WTC11 (cell line): Measurements from ENCODE around the gene RSPO3. TPM values are rescaled to one million over a fixed set of nuclear protein-coding genes. Genes with fewer than 3 reads are reported as not detected.

Source experiments
- ATAC-seq: fragments of 200-7000 bp; cut with Tn5 transposase; 2 replicates; pipeline ENCODE4 v1.10.0; 2021; ENCODE audit warnings: mild to moderate bottlenecking, moderate library complexity
- CTCF ChIA-PET: fragments of 300-600 bp; sonication (Branson Sonifier 250); formaldehyde crosslinking; loops from one replicate; lab custom pipeline; 2021; ENCODE audit warnings: antibody characterized with exemption; lab: Charles Lee
- POLR2A ChIA-PET: fragments of 350-600 bp; sonication (Branson Sonifier 250); formaldehyde crosslinking; loops from one replicate; lab custom pipeline; 2021; ENCODE audit warnings: antibody characterized with exemption; lab: Charles Lee
- DNase-seq: peaks from one replicate; pipeline ENCODE4 v3.0.0; 2021; ENCODE audit warnings: low spot score
- H3K27ac Mint-ChIP-seq: 2 replicates; pipeline ENCODE4 v1.8.0; 2021; ENCODE audit warnings: mixed read lengths
- H3K27me3 Mint-ChIP-seq: 2 replicates; pipeline ENCODE4 v1.8.0; 2021; ENCODE audit warnings: low read depth, mild to moderate bottlenecking, moderate library complexity, mixed read lengths
- H3K36me3 Mint-ChIP-seq: 2 replicates; pipeline ENCODE4 v1.8.0; 2021; ENCODE audit warnings: mixed read lengths
- H3K4me1 Mint-ChIP-seq: 2 replicates; pipeline ENCODE4 v1.8.0; 2022; ENCODE audit warnings: mixed read lengths
- H3K4me3 Mint-ChIP-seq: 2 replicates; pipeline ENCODE4 v1.8.0; 2021; ENCODE audit warnings: mild to moderate bottlenecking, moderate library complexity, mixed read lengths
- H3K9me3 Mint-ChIP-seq: 2 replicates; pipeline ENCODE4 v1.8.0; 2021; ENCODE audit warnings: mixed read lengths
- ATF3 ChIP-seq: sonication (generic); formaldehyde crosslinking; conservative IDR thresholded peaks from 2 replicates; pipeline ENCODE4 v1.8.1; 2022; ENCODE audit warnings: mild to moderate bottlenecking, missing genetic modification reagents
- CREB1 ChIP-seq: sonication (generic); formaldehyde crosslinking; IDR thresholded peaks from 2 replicates; pipeline ENCODE4 v1.8.0; 2023; ENCODE audit warnings: mild to moderate bottlenecking, missing genetic modification reagents
- CTCF ChIP-seq: fragments of 200-600 bp; IDR thresholded peaks from 2 replicates; pipeline ENCODE4 v1.8.0; 2022; ENCODE audit warnings: antibody characterized with exemption
- E2F1 ChIP-seq: sonication (generic); formaldehyde crosslinking; IDR thresholded peaks from 2 replicates; pipeline ENCODE4 v1.8.0; 2022; ENCODE audit warnings: mild to moderate bottlenecking, missing genetic modification reagents
- EMX1 ChIP-seq: fragments of 250-450 bp; sonication (Bioruptor Pico); IDR thresholded peaks from 2 replicates; pipeline ENCODE4 v1.8.0; 2021; ENCODE audit warnings: mild to moderate bottlenecking
- ERG ChIP-seq: fragments of 250-450 bp; sonication (Bioruptor Pico); IDR thresholded peaks from 2 replicates; pipeline ENCODE4 v1.8.0; 2021; ENCODE audit warnings: mild to moderate bottlenecking
- FOXJ3 ChIP-seq: sonication (generic); formaldehyde crosslinking; IDR thresholded peaks from 2 replicates; pipeline ENCODE4 v1.9.0; 2021; ENCODE audit warnings: missing genetic modification reagents, mild to moderate bottlenecking, borderline replicate concordance
- FOXK1 ChIP-seq: sonication (generic); formaldehyde crosslinking; IDR thresholded peaks from 2 replicates; pipeline ENCODE4 v1.8.0; 2022; ENCODE audit warnings: mild to moderate bottlenecking, moderate library complexity, missing genetic modification reagents
- FOXP1 ChIP-seq: sonication (generic); formaldehyde crosslinking; IDR thresholded peaks from 2 replicates; pipeline ENCODE4 v1.8.0; 2022; ENCODE audit warnings: missing genetic modification reagents, mild to moderate bottlenecking, moderate library complexity, borderline replicate concordance
- GABPB1 ChIP-seq: sonication (generic); formaldehyde crosslinking; IDR thresholded peaks from 2 replicates; pipeline ENCODE4 v1.8.1; 2023; ENCODE audit warnings: mild to moderate bottlenecking, missing genetic modification reagents
- GTF2I ChIP-seq: fragments of 250-450 bp; sonication (Bioruptor Pico); conservative IDR thresholded peaks from 2 replicates; pipeline ENCODE4 v1.4.0; 2021; ENCODE audit warnings: mild to moderate bottlenecking
- IRF2 ChIP-seq: sonication (generic); formaldehyde crosslinking; IDR thresholded peaks from 2 replicates; pipeline ENCODE4 v1.8.0; 2022; ENCODE audit warnings: low read depth, missing genetic modification reagents, borderline replicate concordance
- JUN ChIP-seq: sonication (generic); formaldehyde crosslinking; IDR thresholded peaks from 2 replicates; pipeline ENCODE4 v1.8.0; 2023; ENCODE audit warnings: mild to moderate bottlenecking, missing genetic modification reagents
- MLX ChIP-seq: sonication (generic); formaldehyde crosslinking; IDR thresholded peaks from 2 replicates; pipeline ENCODE4 v1.8.1; 2023; ENCODE audit warnings: mild to moderate bottlenecking, missing genetic modification reagents, moderate library complexity
- MXD4 ChIP-seq: fragments of 250-450 bp; sonication (Bioruptor Pico); IDR thresholded peaks from 2 replicates; pipeline ENCODE4 v1.8.0; 2021; ENCODE audit warnings: mild to moderate bottlenecking, moderate library complexity, borderline replicate concordance
- NFYB ChIP-seq: sonication (generic); formaldehyde crosslinking; conservative IDR thresholded peaks from 2 replicates; pipeline ENCODE4 v1.8.0; 2022; ENCODE audit warnings: low read depth, missing genetic modification reagents
- NR2C2 ChIP-seq: sonication (generic); formaldehyde crosslinking; IDR thresholded peaks from 2 replicates; pipeline ENCODE4 v1.8.0; 2022; ENCODE audit warnings: mild to moderate bottlenecking, missing genetic modification reagents
- NR3C1 ChIP-seq: sonication (generic); formaldehyde crosslinking; conservative IDR thresholded peaks from 2 replicates; pipeline ENCODE4 v1.8.1; 2023; ENCODE audit warnings: low read depth, mild to moderate bottlenecking, missing genetic modification reagents
- PRRX2 ChIP-seq: fragments of 250-450 bp; sonication (Bioruptor Pico); IDR thresholded peaks from 2 replicates; pipeline ENCODE4 v1.8.0; 2021; ENCODE audit warnings: mild to moderate bottlenecking
- RORB ChIP-seq: fragments of 250-450 bp; sonication (Bioruptor Pico); IDR thresholded peaks from 2 replicates; pipeline ENCODE4 v1.9.0; 2021; ENCODE audit warnings: mild to moderate bottlenecking
- SOX15 ChIP-seq: fragments of 250-450 bp; sonication (Bioruptor Pico); IDR thresholded peaks from 2 replicates; pipeline ENCODE4 v1.9.0; 2021; ENCODE audit warnings: mild to moderate bottlenecking
- TEAD4 ChIP-seq: sonication (generic); formaldehyde crosslinking; IDR thresholded peaks from 2 replicates; pipeline ENCODE4 v1.8.0; 2022; ENCODE audit warnings: mild to moderate bottlenecking, missing genetic modification reagents
- TP53 ChIP-seq: sonication (generic); formaldehyde crosslinking; IDR thresholded peaks from 2 replicates; pipeline ENCODE4 v1.8.1; 2023; ENCODE audit warnings: mild to moderate bottlenecking, missing genetic modification reagents
- ZNF121 ChIP-seq: sonication (generic); formaldehyde crosslinking; IDR thresholded peaks from 2 replicates; pipeline ENCODE4 v1.8.0; 2023; ENCODE audit warnings: missing genetic modification reagents
- ZNF317 ChIP-seq: sonication (generic); formaldehyde crosslinking; IDR thresholded peaks from 2 replicates; pipeline ENCODE4 v1.8.1; 2023; ENCODE audit warnings: low read depth, mild to moderate bottlenecking, moderate library complexity, missing genetic modification reagents, borderline replicate concordance
- ZNF396 ChIP-seq: fragments of 250-450 bp; sonication (Bioruptor Pico); IDR thresholded peaks from 2 replicates; pipeline ENCODE4 v1.8.0; 2021; ENCODE audit warnings: mild to moderate bottlenecking, moderate library complexity, borderline replicate concordance
- ZNF423 ChIP-seq: fragments of 250-450 bp; sonication (Bioruptor Pico); IDR thresholded peaks from 2 replicates; pipeline ENCODE4 v2.1.2; 2022; ENCODE audit warnings: mild to moderate bottlenecking, moderate library complexity
- ZNF512 ChIP-seq: sonication (generic); formaldehyde crosslinking; IDR thresholded peaks from 2 replicates; pipeline ENCODE4 v1.8.1; 2022; ENCODE audit warnings: missing genetic modification reagents, borderline replicate concordance
- ZNF671 ChIP-seq: fragments of 250-450 bp; sonication (Bioruptor Pico); IDR thresholded peaks from 2 replicates; pipeline ENCODE4 v1.8.0; 2021; ENCODE audit warnings: mild to moderate bottlenecking
- total RNA-seq: library from RNA; stranded (reverse); gene quantifications from 3 replicates; pipeline ENCODE4 v1.2.3, GENCODE V29; 2021

RSPO3 gene
- total RNA-seq, 1 experiment from 2014 or later, result not detected

- Mint-ChIP-seq H3K4me1 (peaks cover 28% of the 10 kb centered on the region), H3K4me3 (no peak overlapping the region), H3K36me3 (no peaks in the 10 kb centered on the region), H3K9me3 (peaks cover 6% of the 10 kb centered on the region; the same call in 1 of the 2 replicates), H3K27ac (no peak overlapping the region), H3K27me3 (no peaks in the 10 kb centered on the region)
- ChIA-PET CTCF (no interaction called here), POLR2A (no interaction called here)
- DNase-seq, result no peak
- TF ChIP-seq NR3C1 (CRISPR knock-in tag), result no peak
- no peak for TF ChIP-seq ERG
- TF ChIP-seq E2F1 (CRISPR knock-in tag), result no peak
- no peak for TF ChIP-seq FOXK1 (CRISPR knock-in tag)
- no peak for TF ChIP-seq TP53 (CRISPR knock-in tag)
- TF ChIP-seq FOXJ3 (CRISPR knock-in tag), result no peak
- TF ChIP-seq NFYB (CRISPR knock-in tag), result no peak
- no peak for TF ChIP-seq TEAD4 (CRISPR knock-in tag)
- no peak for TF ChIP-seq NR2C2 (CRISPR knock-in tag)
- no peak for TF ChIP-seq ZNF423 (CRISPR knock-in tag)
- no peak for TF ChIP-seq RORB (CRISPR knock-in tag)
- no peak for TF ChIP-seq IRF2
- no peak for TF ChIP-seq JUN
- TF ChIP-seq ZNF671 (CRISPR knock-in tag), result no peak
- no peak for TF ChIP-seq CTCF
- TF ChIP-seq EMX1 (CRISPR knock-in tag), result no peak
- no peak for TF ChIP-seq ATF3 (CRISPR knock-in tag)
- no peak for TF ChIP-seq SOX15 (CRISPR knock-in tag)
- no peak for ATAC-seq
Measured at GRCh38 chr6:127076466-127076865, 42.0 kb upstream of the RSPO3 start.

- no peaks in the 10 kb centered on the region for H3K27me3 Mint-ChIP-seq
- H3K36me3 Mint-ChIP-seq, result no peaks in the 10 kb centered on the region
- POLR2A ChIA-PET, result no interaction called here
- DNase-seq, result no peak
- no peak overlapping the region for H3K27ac Mint-ChIP-seq
- H3K4me1 Mint-ChIP-seq, result peaks cover 28% of the 10 kb centered on the region
- H3K9me3 Mint-ChIP-seq, result peaks cover 6% of the 10 kb centered on the region; the same call in 1 of the 2 replicates
- ATAC-seq, result no peak
- no peak for TF ChIP-seq ZNF317 (CRISPR knock-in tag)
- no peak for TF ChIP-seq GABPB1 (CRISPR knock-in tag)
- TF ChIP-seq ATF3 (CRISPR knock-in tag), result no peak
- TF ChIP-seq SOX15 (CRISPR knock-in tag), result no peak
- TF ChIP-seq, all 79 proteins: peak for 0
- no peak overlapping the region for H3K4me3 Mint-ChIP-seq
- CTCF ChIA-PET, result no interaction called here
Measured at GRCh38 chr6:127077886-127078285, 40.6 kb upstream of the RSPO3 start.

GRCh38 chr6:127078669-127079068 is 39.8 kb upstream of the RSPO3 start:
- Mint-ChIP-seq H3K27me3 (no peaks in the 10 kb centered on the region), H3K4me3 (no peak overlapping the region), H3K36me3 (no peaks in the 10 kb centered on the region), H3K9me3 (peaks cover 6% of the 10 kb centered on the region; the same call in 1 of the 2 replicates), H3K27ac (no peak overlapping the region), H3K4me1 (peaks cover 28% of the 10 kb centered on the region)
- ATAC-seq (no peak), DNase-seq (no peak)
- ChIA-PET CTCF (no interaction called here), POLR2A (no interaction called here)
- TF ChIP-seq ZNF396 (CRISPR knock-in tag) (no peak), MLX (CRISPR knock-in tag) (no peak), PRRX2 (CRISPR knock-in tag) (no peak), GABPB1 (CRISPR knock-in tag) (no peak), ZNF671 (CRISPR knock-in tag) (no peak), FOXJ3 (CRISPR knock-in tag) (no peak), FOXP1 (CRISPR knock-in tag) (no peak), ZNF121 (no peak), GTF2I (CRISPR knock-in tag) (no peak), MXD4 (CRISPR knock-in tag) (no peak), ZNF512 (no peak), CREB1 (no peak)
